ENCODE results near the gene FUOM. TPM values are rescaled to one million over a fixed set of nuclear protein-coding genes. Genes with fewer than 3 reads are reported as not detected.

The FUOM gene
- total RNA-seq, 2 donors from 2014 or later, result 12.5 to 16.1 TPM

GRCh38 chr10:133339708-133340380, 18.0 kb downstream of the FUOM start:
- DNase-seq (no peak), ATAC-seq (no peak)
- H3K27me3 ChIP-seq, result peaks cover 0 to 24% of the 10 kb centered on the region in 2 donors
- no peak overlapping the region for H3K4me3 ChIP-seq
- H3K27ac ChIP-seq, result no peak overlapping the region
- peaks cover 20% of the 10 kb centered on the region for H3K4me1 ChIP-seq
- H3K9me3 ChIP-seq, result no peaks in the 10 kb centered on the region
- intact Hi-C loops (cut with DNase I), result no loop called here
- 80 to 82% methylated on average over 7 to 13 of the region's 13 CpGs for WGBS, 2 donors
- TF ChIP-seq POLR2A (IDR thresholded peaks at IDR 0.05) (no peak), CTCF (IDR thresholded peaks at IDR 0.05) (no peak)
- no peaks in the 10 kb centered on the region for H3K36me3 ChIP-seq (replicated peaks in 1 of 2; ENCODE audit: insufficient read depth in 1 of 2, low read depth in 2 of 2)

GRCh38 chr10:133338080-133339071, 19.4 kb downstream of the FUOM start:
- ATAC-seq (no peak), DNase-seq (no peak)
- H3K27me3 ChIP-seq, result peaks cover 0 to 28% of the 10 kb centered on the region in 2 donors
- no peaks in the 10 kb centered on the region for H3K9me3 ChIP-seq
- peaks cover 22% of the 10 kb centered on the region for H3K4me1 ChIP-seq
- intact Hi-C loops (cut with DNase I), result no loop called here
- no peak overlapping the region for H3K27ac ChIP-seq
- no peak for TF ChIP-seq CTCF (IDR thresholded peaks at IDR 0.05)
- TF ChIP-seq POLR2A (IDR thresholded peaks at IDR 0.05), result no peak
- 74 to 78% methylated on average over 10 of the region's 10 CpGs for WGBS, 2 donors
- no peaks in the 10 kb centered on the region for H3K36me3 ChIP-seq (replicated peaks in 1 of 2; ENCODE audit: insufficient read depth in 1 of 2, low read depth in 2 of 2)
- no peak overlapping the region for H3K4me3 ChIP-seq

GRCh38 chr10:133337370-133337725, 20.5 kb downstream of the FUOM start:
- DNase-seq, result no peak
- ATAC-seq, result no peak
- intact Hi-C loops (cut with DNase I), result no loop called here
- no peaks in the 10 kb centered on the region for H3K36me3 ChIP-seq (replicated peaks in 1 of 2; ENCODE audit: insufficient read depth in 1 of 2, low read depth in 2 of 2)
- TF ChIP-seq POLR2A (IDR thresholded peaks at IDR 0.05) (no peak), CTCF (IDR thresholded peaks at IDR 0.05) (no peak)
- no peaks in the 10 kb centered on the region for H3K9me3 ChIP-seq
- peaks cover 0 to 28% of the 10 kb centered on the region in 2 donors for H3K27me3 ChIP-seq
- no peak overlapping the region for H3K4me3 ChIP-seq
- WGBS, 2 donors, result 56 to 70% methylated on average over 3 of the region's 3 CpGs
- H3K4me1 ChIP-seq, result peaks cover 22% of the 10 kb centered on the region
- no peak overlapping the region for H3K27ac ChIP-seq

- Histone ChIP-seq H3K36me3 (replicated peaks in 1 of 2; ENCODE audit: insufficient read depth in 1 of 2, low read depth in 2 of 2) (no peaks in the 10 kb centered on the region), H3K27me3 (peaks cover 0 to 28% of the 10 kb centered on the region in 2 donors), H3K4me1 (peaks cover 22% of the 10 kb centered on the region), H3K27ac (no peak within 1 kb of the TSS), H3K4me3 (no peak within 1 kb of the TSS), H3K9me3 (no peaks in the 10 kb centered on the region)
- intact Hi-C loops (cut with DNase I), result no loop called here
- DNase-seq (peak in 3 of 4 donors; percentile 43 to 54 (median 52)), ATAC-seq (no peak)
- 13 to 67% methylated on average over 3 to 63 of the region's 63 CpGs for WGBS, 2 donors
- TF ChIP-seq CTCF (IDR thresholded peaks at IDR 0.05) (no peak), POLR2A (IDR thresholded peaks at IDR 0.05) (no peak)
Measured at GRCh38 chr10:133336577-133337369, 21.0 kb downstream of the FUOM start, which contains the start of gene CALY. Gene CALY (minus strand): TSS chr10:133336896. CDS start chr10:133328989, 7,907 bp downstream.

Data from body of pancreas (tissue), 4 donors.